HL-60/S4 treated with phorbol 12-myristate 13-acetate at 8.2 ng/mL for 4 days and 3 days (cell line): ENCODE measurements around the gene KPNA3.

Experiments used
- in situ Hi-C: fragments of 300-500 bp; cut with MboI; formaldehyde crosslinking; loops from 2 replicates; pipeline ENCODE4 v1.15.0; 2022; ENCODE audit warnings: low sequenced_read_pairs

The KPNA3 gene

GRCh38 chr13:49690133-49690994 is 102.1 kb downstream of the KPNA3 start:
- in situ Hi-C loops = no loop called here

- in situ Hi-C loops = no loop called here
Observed at GRCh38 chr13:49683489-49683888, 109.0 kb downstream of the KPNA3 start.

- in situ Hi-C loops = no loop called here
Observed at GRCh38 chr13:49681842-49682435, 110.5 kb downstream of the KPNA3 start.

- in situ Hi-C loops = no loop called here
Observed at GRCh38 chr13:49679246-49679645, 113.2 kb downstream of the KPNA3 start.

GRCh38 chr13:49678191-49678914 is 114.1 kb downstream of the KPNA3 start:
- in situ Hi-C loops = no loop called here

- in situ Hi-C loops = no loop called here
Observed at GRCh38 chr13:49676581-49677298, 115.7 kb downstream of the KPNA3 start.

GRCh38 chr13:49670828-49671227 is 121.7 kb downstream of the KPNA3 start:
- in situ Hi-C loops = loop anchor here (25.0 kb wide), 1 partner anchor 1391 kb away; no protein-coding TSS in a partner anchor

- in situ Hi-C loops = loop anchor here (10.0 to 25.0 kb wide), 2 partner anchors 175 to 1392 kb away; no protein-coding TSS in a partner anchor
Observed at GRCh38 chr13:49669735-49670309, 122.7 kb downstream of the KPNA3 start.

- in situ Hi-C loops = loop anchor here (10.0 to 25.0 kb wide), 2 partner anchors 177 to 1395 kb away; no protein-coding TSS in a partner anchor
Observed at GRCh38 chr13:49667773-49668172, 124.7 kb downstream of the KPNA3 start.

GRCh38 chr13:49664606-49665005 is 127.9 kb downstream of the KPNA3 start:
- in situ Hi-C loops = loop anchor here (10.0 to 25.0 kb wide), 2 partner anchors 180 to 1398 kb away; no protein-coding TSS in a partner anchor

GRCh38 chr13:49657241-49657641 is 135.2 kb downstream of the KPNA3 start:
- in situ Hi-C loops = loop anchor here (25.0 kb wide), 1 partner anchor 1405 kb away; no protein-coding TSS in a partner anchor

- in situ Hi-C loops = loop anchor here (25.0 kb wide), 1 partner anchor 1406 kb away; no protein-coding TSS in a partner anchor
Observed at GRCh38 chr13:49655906-49656305, 136.6 kb downstream of the KPNA3 start.

GRCh38 chr13:49654011-49654410 is 138.5 kb downstream of the KPNA3 start:
- in situ Hi-C loops = loop anchor here (25.0 kb wide), 1 partner anchor 1408 kb away; no protein-coding TSS in a partner anchor

- in situ Hi-C loops = loop anchor here (25.0 kb wide), 1 partner anchor 1409 kb away; no protein-coding TSS in a partner anchor
Observed at GRCh38 chr13:49653478-49653877, 139.0 kb downstream of the KPNA3 start.

- in situ Hi-C loops = loop anchor here (25.0 kb wide), 1 partner anchor 1410 kb away; no protein-coding TSS in a partner anchor
Observed at GRCh38 chr13:49652355-49653305, 139.9 kb downstream of the KPNA3 start.

- in situ Hi-C loops = loop anchor here (25.0 kb wide), 1 partner anchor 1411 kb away; no protein-coding TSS in a partner anchor
Observed at GRCh38 chr13:49651570-49652354, 140.7 kb downstream of the KPNA3 start.

GRCh38 chr13:49649963-49650312 is 142.5 kb downstream of the KPNA3 start:
- in situ Hi-C loops = loop anchor here (25.0 kb wide), 1 partner anchor 1412 kb away; no protein-coding TSS in a partner anchor
